HG03432 (cell line): ENCODE results near the gene AGR3.
"Not testable (repeated sequence)": the region's sequence is repeated elsewhere in the genome, so short reads cannot be mapped to it uniquely, and the experiment has no call there.

Source experiments
- ATAC-seq: cut with Tn5 transposase; IDR thresholded peaks from one replicate; pipeline ENCODE4 v1.9.1; 2021; ENCODE audit warnings: mild to moderate bottlenecking, moderate library complexity; ENCODE audit not compliant: unreplicated experiment

AGR3 gene

GRCh38 chr7:16891874-16892643, 10.3 kb upstream of the AGR3 start:
- ATAC-seq, result no peak

GRCh38 chr7:16891338-16891737, 9.6 kb upstream of the AGR3 start:
- ATAC-seq, result peak; percentile 63

GRCh38 chr7:16889851-16890415, 8.2 kb upstream of the AGR3 start:
- no peak for ATAC-seq

- ATAC-seq, result no peak
These were observed 7.5 kb upstream of the AGR3 start for GRCh38 chr7:16889305-16889704.

GRCh38 chr7:16883918-16884317, 2.1 kb upstream of the AGR3 start:
- ATAC-seq, result no peak

GRCh38 chr7:16880554-16880953, 1.2 kb downstream of the AGR3 start:
- ATAC-seq, result no peak

- ATAC-seq, result no peak
These were observed 2.6 kb downstream of the AGR3 start for GRCh38 chr7:16879181-16879580.

- no peak for ATAC-seq
These were observed 5.9 kb downstream of the AGR3 start for GRCh38 chr7:16875861-16876260.

- ATAC-seq, result no peak
These were observed 7.7 kb downstream of the AGR3 start for GRCh38 chr7:16874066-16874465.

GRCh38 chr7:16867328-16867727, 14.5 kb downstream of the AGR3 start:
- no peak for ATAC-seq

- ATAC-seq, result not testable (repeated sequence)
These were observed 28.6 kb downstream of the AGR3 start for GRCh38 chr7:16853189-16853588.

GRCh38 chr7:16851829-16852228, 30.0 kb downstream of the AGR3 start:
- no peak for ATAC-seq

GRCh38 chr7:16850614-16851466, 30.9 kb downstream of the AGR3 start:
- ATAC-seq, result no peak

GRCh38 chr7:16849296-16850148, 32.3 kb downstream of the AGR3 start:
- ATAC-seq, result no peak

GRCh38 chr7:16847381-16847860, 34.4 kb downstream of the AGR3 start:
- ATAC-seq, result no peak

- no peak for ATAC-seq
These were observed 35.1 kb downstream of the AGR3 start for GRCh38 chr7:16846601-16847165.

GRCh38 chr7:16845746-16846145, 36.0 kb downstream of the AGR3 start:
- no peak for ATAC-seq

GRCh38 chr7:16841681-16842080, 40.1 kb downstream of the AGR3 start:
- no peak for ATAC-seq

- no peak for ATAC-seq
These were observed 41.7 kb downstream of the AGR3 start for GRCh38 chr7:16840094-16840493.

GRCh38 chr7:16839646-16840045, 42.1 kb downstream of the AGR3 start:
- no peak for ATAC-seq
